ENCODE data around the gene TSPAN3.

The TSPAN3 gene

DNA sequence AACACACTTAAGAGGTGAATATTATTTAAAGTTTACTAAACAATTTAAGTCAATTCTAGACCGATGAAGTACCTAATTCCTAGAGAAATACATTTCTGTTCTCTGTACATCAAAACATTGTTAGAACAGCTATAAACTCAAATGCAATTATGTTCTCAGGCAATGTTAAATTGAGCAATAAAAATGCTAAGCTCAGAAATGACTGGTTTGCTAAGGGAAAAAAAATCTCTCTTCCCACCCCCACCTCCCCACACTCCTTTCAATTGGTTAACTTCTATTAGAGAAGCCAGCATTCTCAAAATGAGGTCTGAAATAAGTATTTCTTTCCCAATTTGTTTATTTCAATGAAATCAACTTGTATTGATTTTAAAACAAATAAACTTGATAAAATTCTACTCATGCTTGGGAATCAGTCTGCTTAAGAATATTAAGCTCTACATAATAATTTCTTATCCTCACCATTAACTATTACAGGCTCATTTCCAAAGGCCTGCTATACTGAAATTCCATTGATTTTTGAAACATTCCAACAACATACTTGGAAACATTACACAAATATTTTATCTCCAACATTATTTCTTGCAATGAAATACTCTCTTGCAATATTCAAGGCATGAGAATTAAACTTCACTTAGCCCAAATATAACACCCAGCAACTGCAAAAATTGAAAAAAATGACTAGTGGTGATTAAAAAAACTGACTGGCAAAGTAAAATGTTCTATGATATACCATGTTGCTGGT lies 22.6 kb downstream of the TSPAN3 start:
- DNase-seq: no peak

DNA sequence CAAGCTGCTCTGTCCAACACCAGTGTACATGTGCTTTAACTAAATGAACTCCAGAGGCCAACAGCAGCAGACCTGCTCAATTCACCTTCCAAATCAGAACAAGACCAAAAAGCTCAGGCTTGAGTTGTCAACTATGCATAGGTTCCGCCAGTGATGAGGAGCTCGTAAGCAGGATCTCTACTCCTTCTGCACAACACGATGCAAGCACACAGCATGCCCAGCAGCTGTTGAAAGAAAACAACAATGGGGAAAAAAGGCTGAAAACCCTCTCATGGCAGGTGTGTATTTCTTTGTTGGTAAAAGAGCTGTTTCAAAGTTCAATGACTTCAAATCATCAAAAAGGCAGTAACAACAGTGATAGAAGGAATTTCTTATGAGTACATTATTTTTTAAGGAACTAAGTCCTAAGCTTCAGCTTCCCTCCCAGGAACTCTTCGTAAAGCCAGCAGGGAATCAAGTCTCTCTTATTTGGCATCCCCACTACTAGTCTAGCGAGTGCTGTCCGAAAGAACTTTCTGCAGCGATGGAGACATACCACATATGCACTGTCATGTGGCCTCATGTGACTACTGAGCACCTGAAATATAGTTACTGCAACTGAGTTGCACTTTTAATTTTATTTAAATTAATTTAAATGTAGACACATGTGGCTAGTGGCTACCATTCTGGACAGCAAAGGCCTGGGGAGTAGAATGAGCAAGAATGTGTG lies 24.1 kb downstream of the TSPAN3 start:
- DNase-seq: no peak

DNA sequence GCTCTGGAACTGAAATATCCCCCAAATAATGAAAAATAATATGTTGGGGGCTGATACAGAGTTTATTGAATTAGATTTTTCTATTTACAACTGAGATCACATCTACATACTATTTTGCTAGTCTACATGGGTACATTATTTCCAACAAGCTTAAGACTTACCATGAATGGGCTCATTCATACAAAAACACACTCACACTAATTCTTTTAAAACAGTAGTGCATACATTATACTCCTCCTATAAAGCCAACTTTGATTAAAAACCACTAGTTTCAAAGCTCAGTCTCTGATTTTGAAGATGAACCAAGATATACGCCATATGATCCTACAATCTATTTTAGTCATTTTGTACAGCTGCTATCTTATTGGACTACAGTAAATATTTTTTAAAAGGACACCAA lies 24.9 kb downstream of the TSPAN3 start:
- DNase-seq: no peak

DNA sequence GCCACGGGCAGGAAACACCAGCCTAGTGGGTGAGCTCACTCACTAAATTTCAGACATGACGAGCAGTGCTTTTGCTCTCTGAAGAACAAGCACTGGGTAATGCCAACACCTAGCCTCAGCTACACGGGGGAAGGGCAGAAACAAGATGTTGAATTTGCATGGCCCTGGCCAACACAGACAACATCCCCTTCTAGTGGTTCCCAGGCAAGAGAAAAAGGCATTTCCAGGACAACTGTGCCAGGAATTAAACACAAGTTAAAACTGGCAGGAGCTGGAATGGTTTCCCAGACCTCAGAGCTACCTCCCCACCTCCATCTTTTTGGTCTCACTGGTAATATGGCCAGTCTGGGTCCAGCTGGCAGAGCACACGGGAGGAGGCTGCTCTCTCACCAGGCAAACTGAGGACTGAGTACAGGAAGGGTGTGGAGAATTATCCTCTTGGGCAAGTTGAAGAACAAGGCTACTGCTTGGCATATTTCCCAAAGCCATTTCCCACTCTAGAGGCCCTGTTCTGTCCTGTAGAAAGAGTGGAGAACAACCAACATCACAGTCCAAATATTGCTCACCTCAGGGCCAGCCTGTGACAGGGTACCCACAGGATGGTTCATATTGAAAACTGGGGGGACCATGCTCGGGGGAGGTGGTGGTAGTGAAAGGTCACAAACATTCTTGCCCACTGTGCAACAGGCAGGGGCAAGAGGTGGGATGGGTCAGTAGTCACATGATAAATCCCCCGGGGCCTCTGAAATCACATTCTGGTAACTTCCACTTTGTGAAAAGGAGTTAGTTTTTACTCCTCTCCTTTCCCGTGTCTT lies 26.5 kb downstream of the TSPAN3 start:
- DNase-seq: no peak

DNA sequence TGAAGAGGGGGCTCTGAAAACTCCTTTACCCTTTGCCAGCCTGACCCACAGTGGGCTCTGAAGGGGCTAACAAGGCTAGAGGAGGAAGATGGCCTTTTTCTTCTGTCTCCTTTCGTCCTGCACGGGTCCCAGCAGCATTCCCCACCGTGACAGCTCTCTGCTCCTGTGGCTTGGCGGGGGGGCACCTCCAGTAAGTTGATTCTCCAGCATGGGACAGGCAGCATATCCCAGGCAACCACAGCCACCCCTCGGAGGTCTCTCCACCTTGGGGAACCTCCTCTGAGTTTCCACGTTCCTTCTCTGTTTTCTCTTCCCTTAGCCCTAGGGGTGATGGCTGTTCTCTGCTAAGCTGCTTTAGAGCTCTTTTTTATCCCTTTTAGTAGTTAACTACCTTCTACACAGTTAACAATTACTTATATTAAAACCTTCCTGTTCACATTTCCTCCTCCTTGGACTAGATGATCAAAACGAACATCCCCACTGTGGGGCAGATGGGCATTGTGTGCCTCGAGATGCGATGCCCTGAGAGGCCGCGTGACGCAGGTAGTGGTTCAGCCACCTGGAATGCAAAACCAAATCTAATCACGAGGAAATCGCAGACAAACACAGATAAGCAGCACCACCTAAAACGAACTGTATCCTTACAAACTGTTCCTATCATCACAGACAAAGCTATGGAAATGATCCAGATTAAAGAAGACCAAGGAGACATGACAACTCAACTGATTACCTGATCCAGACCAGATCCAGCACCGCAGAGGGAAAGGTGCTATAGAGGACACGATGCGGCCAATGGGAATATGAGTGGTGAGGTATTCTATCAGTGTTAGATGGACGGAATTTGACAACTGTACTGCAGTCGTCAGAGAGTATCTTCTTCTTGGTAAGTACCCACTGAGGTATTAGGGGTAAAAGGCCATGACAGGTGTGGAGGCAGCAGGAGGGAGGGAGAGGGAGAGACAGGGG lies 27.7 kb downstream of the TSPAN3 start:
- no peak for DNase-seq

DNA sequence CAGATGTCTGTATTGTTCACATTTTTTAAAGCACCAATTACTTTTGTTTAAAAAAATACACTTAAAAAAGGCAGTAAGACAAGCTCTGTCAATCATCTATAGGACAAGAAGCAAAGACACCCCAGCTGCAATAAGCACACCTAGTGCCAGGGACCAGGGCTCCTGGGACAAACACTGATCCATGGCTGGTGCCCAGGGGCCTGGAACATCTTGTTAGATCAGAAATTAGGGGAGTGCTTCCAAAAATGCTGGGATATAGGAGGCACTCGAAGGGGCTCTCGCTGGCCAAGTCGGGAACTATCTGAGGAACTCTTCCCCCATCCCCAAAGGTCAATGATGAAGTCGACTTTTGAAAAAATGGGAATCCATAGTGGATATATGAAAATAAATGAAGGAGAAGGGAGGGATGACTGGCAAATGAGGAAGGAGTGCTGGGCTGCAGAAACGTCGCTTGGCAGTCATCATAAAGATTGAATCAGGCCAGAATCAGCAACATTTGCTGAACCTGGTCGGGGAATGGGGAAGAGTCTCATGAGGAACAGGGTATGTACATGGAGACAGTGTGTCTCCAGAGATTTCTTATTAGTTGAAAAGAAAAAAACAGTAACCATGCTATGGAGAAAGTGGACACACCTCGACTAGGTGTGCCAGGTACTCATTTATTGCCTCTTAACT lies 28.5 kb downstream of the TSPAN3 start:
- DNase-seq: no peak

DNA sequence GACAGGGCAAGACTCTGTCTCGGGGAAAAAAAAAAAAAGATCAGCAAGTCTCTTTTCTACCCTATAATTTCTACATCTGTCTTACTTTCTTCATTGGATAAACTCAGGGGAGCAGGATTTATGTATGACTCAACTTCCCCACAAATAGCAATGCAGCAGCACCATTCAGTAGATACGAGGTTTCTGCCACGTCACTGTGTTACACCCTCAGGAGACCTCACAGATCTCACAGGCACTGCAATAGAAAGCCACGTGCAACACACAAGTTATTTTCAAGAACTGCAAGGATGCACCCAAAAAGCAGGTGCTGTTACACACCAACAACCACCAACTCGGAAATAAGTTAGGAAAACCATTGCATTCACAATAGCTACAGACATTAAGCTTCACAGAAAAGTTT lies 30.2 kb downstream of the TSPAN3 start:
- DNase-seq: no peak

DNA sequence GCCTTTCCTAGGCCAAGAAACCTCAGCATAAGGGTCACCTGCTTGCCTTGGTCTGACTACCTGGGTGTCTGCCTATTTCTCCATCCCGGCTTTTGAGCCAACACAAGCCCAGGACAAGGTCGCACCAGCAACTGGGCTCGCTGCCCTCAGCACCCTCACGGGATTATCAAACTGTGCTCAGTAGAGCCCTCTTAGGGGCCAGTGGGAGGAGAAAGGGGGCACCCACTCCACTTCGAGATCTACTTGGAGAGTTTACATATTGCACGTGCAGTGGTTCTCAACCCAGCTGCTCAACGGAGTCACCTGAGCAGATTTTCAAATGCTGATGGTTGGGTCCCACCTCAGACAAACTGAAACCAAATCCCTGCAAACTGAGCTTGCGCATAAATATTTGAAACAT lies 31.1 kb downstream of the TSPAN3 start:
- DNase-seq: no peak

GRCh38 chr15:77039217-77039533 lies 31.7 kb downstream of the TSPAN3 start:
- no peak for DNase-seq

DNA sequence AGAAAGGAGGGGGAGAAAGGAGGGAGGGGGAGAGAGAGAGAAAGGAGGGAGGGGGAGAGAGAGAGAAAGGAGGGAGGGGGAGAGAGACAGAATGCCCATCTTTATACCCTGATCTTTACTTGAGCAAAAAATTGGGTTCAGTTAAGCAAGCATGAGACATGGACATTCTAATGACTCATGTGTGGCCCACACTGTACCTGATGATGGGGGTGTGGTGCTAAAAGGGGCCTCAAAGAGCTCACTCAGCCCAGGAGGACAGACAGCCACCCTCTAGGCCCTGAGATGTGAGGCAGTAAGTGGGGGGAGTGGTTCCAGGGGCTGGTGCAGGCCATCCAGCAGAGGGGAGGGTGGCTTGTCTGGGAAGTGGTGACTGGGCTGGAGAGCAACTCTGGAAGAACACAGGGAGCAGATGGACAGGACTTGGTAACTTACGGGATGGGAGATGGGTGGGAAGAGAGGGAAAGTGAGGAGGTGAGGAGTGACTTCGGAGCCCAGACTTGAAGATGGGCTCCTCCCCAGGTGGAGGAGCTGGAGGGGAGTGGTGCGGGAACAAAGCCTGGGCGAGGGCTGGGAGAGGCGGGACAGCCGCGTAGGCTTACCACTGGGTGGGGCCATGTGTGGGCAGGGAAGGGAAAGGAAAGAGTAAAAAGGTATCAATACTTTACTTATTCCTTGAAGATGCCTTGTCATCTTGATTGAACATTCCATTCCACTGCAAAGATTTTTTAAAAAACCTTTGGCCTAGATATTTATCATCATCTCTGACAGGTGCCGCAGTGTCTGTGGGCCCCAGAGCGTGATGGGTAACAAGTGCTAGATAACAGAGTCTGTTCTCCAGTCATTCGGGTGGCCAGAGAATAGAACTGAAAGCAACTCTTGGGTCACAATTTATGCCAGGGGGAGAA lies 32.3 kb downstream of the TSPAN3 start:
- DNase-seq: no peak

- no peak for DNase-seq
These were observed 33.3 kb downstream of the TSPAN3 start for GRCh38 chr15:77037388-77038209.

GRCh38 chr15:77036537-77037387 lies 34.1 kb downstream of the TSPAN3 start:
- DNase-seq: no peak

- DNase-seq: no peak
These were observed 34.9 kb downstream of the TSPAN3 start for GRCh38 chr15:77035999-77036471.

GRCh38 chr15:77035584-77035983 lies 35.3 kb downstream of the TSPAN3 start:
- DNase-seq: no peak

GRCh38 chr15:77034695-77035489 lies 36.0 kb downstream of the TSPAN3 start:
- no peak for DNase-seq

DNA sequence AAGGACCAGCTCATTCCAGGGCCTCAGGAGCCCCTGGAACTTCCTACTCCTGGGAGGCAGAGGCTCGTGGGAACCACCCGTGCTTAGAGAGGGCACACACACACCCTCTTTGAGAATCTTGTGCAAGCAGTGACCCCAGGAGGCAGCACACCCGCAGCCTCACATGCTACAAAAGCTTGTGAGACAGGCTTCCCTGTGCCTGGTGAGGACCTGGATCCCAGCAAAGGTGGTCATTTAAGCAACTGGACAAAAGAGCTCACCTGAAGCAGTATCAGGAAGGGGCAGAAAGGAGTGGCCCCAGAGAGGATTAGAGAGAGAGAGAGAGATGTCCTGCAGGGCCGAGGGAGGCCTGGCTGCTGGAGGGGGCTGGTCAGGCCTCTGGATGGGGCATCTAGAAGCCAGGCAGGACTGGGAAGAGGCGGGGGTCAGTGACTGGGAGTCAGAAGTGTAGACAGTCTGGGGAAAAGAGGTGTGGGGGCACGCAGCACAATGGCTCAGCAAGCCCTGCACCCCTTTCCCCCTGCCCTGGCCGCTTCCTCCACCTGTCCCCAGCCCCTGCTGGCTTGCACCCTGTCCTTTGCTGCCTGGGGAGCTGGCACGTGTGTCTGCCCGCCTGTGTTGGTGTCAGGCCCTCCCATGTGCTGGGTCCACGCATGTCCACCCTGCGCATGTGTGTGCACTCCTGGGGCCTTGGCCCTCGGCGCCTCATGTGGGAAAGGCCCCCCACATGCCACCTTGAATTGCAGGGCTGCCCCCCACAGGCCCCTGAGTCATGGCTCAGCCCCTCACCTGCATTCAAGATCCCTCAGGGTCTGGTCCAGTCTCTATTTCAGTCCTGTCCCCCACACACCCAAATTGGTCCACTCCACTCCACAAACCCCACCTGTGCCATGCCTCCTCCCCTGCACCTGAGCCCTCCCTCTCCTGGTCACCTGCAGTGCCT lies 36.9 kb downstream of the TSPAN3 start:
- DNase-seq: no peak

- no peak for DNase-seq
These were observed 37.5 kb downstream of the TSPAN3 start for GRCh38 chr15:77033417-77033728.
